IMR-90 (cell line): ENCODE data around the gene OR52W1. TPM values are rescaled to one million over a fixed set of nuclear protein-coding genes. Genes with fewer than 3 reads are reported as not detected.

ENCODE experiments used
- ATAC-seq: fragments of 200-7000 bp; cut with Tn5 transposase; 2 replicates; pipeline ENCODE4 v1.9.1; 2020; ENCODE audit warnings: low read depth, mild to moderate bottlenecking, moderate library complexity
- BruUV-seq: library from RNA; stranded (reverse); fragments of 400-500 nt; replicated peaks from 2 replicates; lab custom pipeline; 2021; lab: Mats Ljungman, UMichigan
- CTCF ChIA-PET: fragments of 300-600 bp; formaldehyde crosslinking; extraction: SDS; loops from one replicate; lab custom pipeline; 2021; ENCODE audit warnings: antibody characterized with exemption; lab: Yijun Ruan, JAX
- POLR2A ChIA-PET: fragments of 300-600 bp; sonication (Branson Sonifier 250); formaldehyde crosslinking; loops from one replicate; lab custom pipeline; 2022; ENCODE audit warnings: antibody characterized with exemption; ENCODE audit not compliant: unreplicated experiment; lab: Charles Lee
- DNase-seq: peaks from one replicate; pipeline ENCODE4 v3.0.0; 2013
- H2AFZ ChIP-seq: replicated peaks from 2 replicates; pipeline ENCODE3; 2013; ENCODE audit warnings: low read length, mild to moderate bottlenecking; ENCODE audit not compliant: poor library complexity
- H2AK5ac ChIP-seq: 2 replicates; pipeline ENCODE4 v1.6.1; 2013; ENCODE audit warnings: low read depth, low read length, inconsistent platforms
- H2AK9ac ChIP-seq: replicated peaks from 2 replicates; pipeline ENCODE3; 2013; ENCODE audit warnings: mild to moderate bottlenecking, low read depth, low read length, moderate library complexity; ENCODE audit not compliant: poor library complexity
- H2BK120ac ChIP-seq: 2 replicates; pipeline ENCODE4 v1.6.1; 2013; ENCODE audit warnings: low read depth, low read length, inconsistent platforms
- H2BK15ac ChIP-seq: 3 replicates; pipeline ENCODE4 v1.6.1; 2013; ENCODE audit warnings: low read depth, low read length, inconsistent platforms
- H2BK20ac ChIP-seq: 2 replicates; pipeline ENCODE4 v1.6.1; 2013; ENCODE audit warnings: low read depth, mild to moderate bottlenecking, inconsistent platforms, low read length, moderate library complexity
- H2BK5ac ChIP-seq: 2 replicates; pipeline ENCODE4 v1.6.1; 2013; ENCODE audit warnings: mild to moderate bottlenecking, low read depth, low read length, inconsistent platforms; ENCODE audit not compliant: poor library complexity, severe bottlenecking
- H3K14ac ChIP-seq: replicated peaks from 2 replicates; pipeline ENCODE4 v1.6.1; 2013; ENCODE audit warnings: low read depth, low read length, inconsistent platforms
- H3K18ac ChIP-seq: 2 replicates; pipeline ENCODE4 v1.6.1; 2013; ENCODE audit warnings: low read depth, low read length, control low read depth
- H3K23ac ChIP-seq: 2 replicates; pipeline ENCODE4 v1.6.1; 2013; ENCODE audit warnings: low read depth, low read length, inconsistent platforms
- H3K27ac ChIP-seq: 2 replicates; pipeline ENCODE4 v1.5.1; 2013; ENCODE audit warnings: mild to moderate bottlenecking, control low read depth, low read length; ENCODE audit not compliant: insufficient read depth
- H3K27me3 ChIP-seq: 2 replicates; pipeline ENCODE4 v1.6.1; 2013; ENCODE audit warnings: low read length; ENCODE audit not compliant: control insufficient read depth, insufficient read depth
- H3K36me3 ChIP-seq: 2 replicates; pipeline ENCODE4 v1.6.1; 2013; ENCODE audit warnings: low read length, mixed read lengths; ENCODE audit not compliant: control insufficient read depth, insufficient read depth
- H3K4ac ChIP-seq: 2 replicates; pipeline ENCODE4 v1.6.1; 2013; ENCODE audit warnings: low read depth, low read length, inconsistent platforms
- H3K4me1 ChIP-seq: 2 replicates; pipeline ENCODE4 v1.6.1; 2013; ENCODE audit warnings: low read length, mixed read lengths; ENCODE audit not compliant: control insufficient read depth, insufficient read depth
- H3K4me2 ChIP-seq: 2 replicates; pipeline ENCODE4 v1.6.1; 2013; ENCODE audit warnings: low read depth, mild to moderate bottlenecking, control low read depth, low read length, moderate library complexity
- H3K4me3 ChIP-seq: 2 replicates; pipeline ENCODE4 v1.5.1; 2013; ENCODE audit warnings: low read depth, mild to moderate bottlenecking, control low read depth, low read length, moderate library complexity; ENCODE audit not compliant: insufficient read depth
- H3K56ac ChIP-seq: 2 replicates; pipeline ENCODE4 v1.6.1; 2013; ENCODE audit warnings: low read length, inconsistent platforms; ENCODE audit not compliant: insufficient read depth; ENCODE audit errors: extremely low read depth
- H3K79me1 ChIP-seq, 2 experiments: 2 replicates each; pipeline ENCODE4 v1.6.1; 2013; ENCODE audit warnings: low read length in 2 of 2, inconsistent platforms in 1 of 2, low read depth in 1 of 2
- H3K9ac ChIP-seq: 2 replicates; pipeline ENCODE4 v1.6.1; 2013; ENCODE audit warnings: low read depth, low read length, control low read depth
- H3K9me1 ChIP-seq: 2 replicates; pipeline ENCODE4 v1.6.1; 2013; ENCODE audit warnings: low read length, inconsistent platforms; ENCODE audit not compliant: insufficient read depth
- H3K9me3 ChIP-seq: 2 replicates; pipeline ENCODE4 v1.6.1; 2013; ENCODE audit warnings: low read length; ENCODE audit not compliant: control insufficient read depth, insufficient read depth
- H4K20me1 ChIP-seq: 2 replicates; pipeline ENCODE4 v1.6.1; 2013; ENCODE audit warnings: low read length, inconsistent platforms; ENCODE audit not compliant: insufficient read depth
- H4K5ac ChIP-seq: 2 replicates; pipeline ENCODE4 v1.6.1; 2013; ENCODE audit warnings: mild to moderate bottlenecking, low read depth, low read length, control low read depth
- H4K8ac ChIP-seq, 2 experiments: 2 replicates each; pipeline ENCODE4 v1.6.1; 2013; ENCODE audit warnings: low read depth in 2 of 2, low read length in 2 of 2, control low read depth in 1 of 2, inconsistent platforms in 1 of 2
- H4K91ac ChIP-seq: 2 replicates; pipeline ENCODE4 v1.6.1; 2013; ENCODE audit warnings: low read depth, low read length, inconsistent platforms; ENCODE audit not compliant: insufficient read depth
- CEBPB ChIP-seq: IDR thresholded peaks from 2 replicates; pipeline ENCODE4 v1.6.1; 2012; ENCODE audit warnings: low read depth, low read length, improper control_type of control experiment
- RCOR1 ChIP-seq: IDR thresholded peaks from 2 replicates; pipeline ENCODE4 v1.6.1; 2012; ENCODE audit warnings: mild to moderate bottlenecking, low read length, improper control_type of control experiment; ENCODE audit not compliant: insufficient replicate concordance
- WGBS, 2 experiments: methylation state at CpG; one replicate each; pipeline versions ENCODE4 v1.1.5 to v1.1.7; 2013; ENCODE audit warnings: missing lambda C conversion rate in 2 of 2; ENCODE audit not compliant: insufficient read length in 1 of 2; ENCODE audit errors: extremely low coverage in 2 of 2; 5-methylcytosine and 5-hydroxymethylcytosine counted together
- dilution Hi-C: fragments of 300-500 bp; cut with HindIII; formaldehyde crosslinking; loops from one replicate; pipeline ENCODE4 v1.14.3; 2018; ENCODE audit warnings: low sequenced_read_pairs; ENCODE audit not compliant: unreplicated experiment
- in situ Hi-C: fragments of 300-500 bp; cut with MboI; formaldehyde crosslinking; loops from 3 replicates; pipeline ENCODE4 v1.14.3; 2019; ENCODE audit warnings: low sequenced_read_pairs, inconsistent platforms, mixed read lengths
- intact Hi-C: fragments of 100-400 bp; cut with micrococcal nuclease; formaldehyde crosslinking; loops from 2 replicates; pipeline ENCODE4 v1.10.0; 2022
- polyA plus RNA-seq, 3 experiments: library from polyadenylated mRNA; depleted of rRNA; stranded (reverse); fragments of >200 nt; gene quantifications; 2 replicates each; pipeline ENCODE4 v1.2.3, GENCODE V29; 2012; ENCODE audit warnings: low replicate concordance in 1 of 3
- total RNA-seq: library from RNA; depleted of rRNA; stranded (reverse); fragments of >200 nt; gene quantifications from 2 replicates; pipeline ENCODE4 v1.2.3, GENCODE V29; 2012
- TF ChIP-seq, protein P1 (sequence below): conservative IDR thresholded peaks from 2 replicates; pipeline ENCODE4 v1.5.1; 2012; ENCODE audit warnings: mild to moderate bottlenecking, low read depth, low read length, improper control_type of control experiment

The OR52W1 gene
- total and polyA plus RNA-seq, 2 of the 4 experiments (the other 2 are of a cell fraction), result not detected

DNA sequence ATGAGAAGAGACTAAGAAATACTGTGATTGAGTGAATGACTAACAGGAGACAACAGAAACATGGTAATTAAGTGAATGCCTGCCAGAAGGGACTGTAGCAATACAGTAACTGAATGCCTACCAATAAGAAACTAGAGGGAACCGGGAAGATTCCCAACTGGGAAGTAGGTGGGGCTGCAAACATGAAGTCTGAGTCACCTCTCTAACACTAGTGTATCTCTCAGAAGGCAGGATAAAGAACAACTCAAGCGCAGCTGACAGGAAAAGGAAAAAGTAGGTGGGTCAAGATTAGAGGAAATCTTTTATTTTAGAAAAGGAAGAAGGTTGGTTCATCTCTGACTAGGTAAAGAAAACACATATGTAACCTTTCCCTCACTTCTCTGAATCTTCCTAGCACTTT, 20.3 kb downstream of the OR52W1 start:
- Histone ChIP-seq H2BK15ac (no peak overlapping the region), H3K9me1 (peaks cover 2% of the 10 kb centered on the region; the same call in 1 of the 2 replicates), H3K56ac (no peak overlapping the region), H4K8ac (0 out of 4 replicates have a peak overlapping the region, but pooled peaks of 1 of the 2 experiments have one; percentile 19), H3K27ac (no peak overlapping the region), H3K18ac (peak overlapping the region; percentile 57; the same call in 1 of the 2 replicates), H4K20me1 (peaks cover 3% of the 10 kb centered on the region; the same call in 1 of the 2 replicates), H3K27me3 (no peaks in the 10 kb centered on the region), H2AFZ (peak overlapping the region; percentile 9), H3K4ac (no peak overlapping the region), H3K4me1 (peaks cover 5% of the 10 kb centered on the region), H3K23ac (no peak overlapping the region), H3K79me1 (peaks cover 12 to 17% of the 10 kb centered on the region in 2 experiments; a peak in 3 of 4 replicates), H3K14ac (no peak overlapping the region), H2AK9ac (no peak overlapping the region), H4K91ac (no peak overlapping the region), H3K9ac (no peak overlapping the region), H3K4me2 (no peak overlapping the region; the same call in 1 of the 2 replicates), H2BK120ac (no peak overlapping the region; the same call in 1 of the 2 replicates), H3K36me3 (peaks cover 48% of the 10 kb centered on the region), H2BK20ac (no peak overlapping the region), H2BK5ac (peak overlapping the region; percentile 17), H2AK5ac (no peak overlapping the region), H3K9me3 (no peaks in the 10 kb centered on the region), H4K5ac (no peak overlapping the region), H3K4me3 (no peak overlapping the region)
- dilution Hi-C loops, result no loop called here
- CTCF ChIA-PET, result no interaction called here
- POLR2A ChIA-PET, result no interaction called here
- no TSS peak for BruUV-seq
- DNase-seq (peak; percentile 90), ATAC-seq (peak; percentile 99)
- no CpG with 5 or more reads among the region's 2 CpGs for WGBS, 2 experiments
- in situ Hi-C loops, result no loop called here
- TF ChIP-seq, protein P1, sequence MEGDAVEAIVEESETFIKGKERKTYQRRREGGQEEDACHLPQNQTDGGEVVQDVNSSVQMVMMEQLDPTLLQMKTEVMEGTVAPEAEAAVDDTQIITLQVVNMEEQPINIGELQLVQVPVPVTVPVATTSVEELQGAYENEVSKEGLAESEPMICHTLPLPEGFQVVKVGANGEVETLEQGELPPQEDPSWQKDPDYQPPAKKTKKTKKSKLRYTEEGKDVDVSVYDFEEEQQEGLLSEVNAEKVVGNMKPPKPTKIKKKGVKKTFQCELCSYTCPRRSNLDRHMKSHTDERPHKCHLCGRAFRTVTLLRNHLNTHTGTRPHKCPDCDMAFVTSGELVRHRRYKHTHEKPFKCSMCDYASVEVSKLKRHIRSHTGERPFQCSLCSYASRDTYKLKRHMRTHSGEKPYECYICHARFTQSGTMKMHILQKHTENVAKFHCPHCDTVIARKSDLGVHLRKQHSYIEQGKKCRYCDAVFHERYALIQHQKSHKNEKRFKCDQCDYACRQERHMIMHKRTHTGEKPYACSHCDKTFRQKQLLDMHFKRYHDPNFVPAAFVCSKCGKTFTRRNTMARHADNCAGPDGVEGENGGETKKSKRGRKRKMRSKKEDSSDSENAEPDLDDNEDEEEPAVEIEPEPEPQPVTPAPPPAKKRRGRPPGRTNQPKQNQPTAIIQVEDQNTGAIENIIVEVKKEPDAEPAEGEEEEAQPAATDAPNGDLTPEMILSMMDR, result 0 out of 2 replicates have a peak, but pooled peaks have one; percentile 1
- TF ChIP-seq RCOR1 (no peak), CEBPB (peak; percentile 42; the same call in 1 of the 2 replicates)
- intact Hi-C loops, result no loop called here
